Nephron progenitor cell (in vitro differentiated cells): Measurements from ENCODE around the gene GTF2F2.
"Not testable (repeated sequence)": the region's sequence is repeated elsewhere in the genome, so short reads cannot be mapped to it uniquely, and the experiment has no call there.

Experiments used
- DNase-seq: peaks from one replicate; pipeline ENCODE4 v3.0.0; 2021
- H3K27ac Mint-ChIP-seq: 2 replicates; pipeline ENCODE4 v1.8.0; 2021; ENCODE audit warnings: mild to moderate bottlenecking, moderate library complexity, mixed read lengths
- H3K27me3 Mint-ChIP-seq: 2 replicates; pipeline ENCODE4 v1.8.0; 2021; ENCODE audit warnings: mild to moderate bottlenecking, low read depth, mixed read lengths; ENCODE audit not compliant: poor library complexity
- H3K36me3 Mint-ChIP-seq: 2 replicates; pipeline ENCODE4 v1.8.0; 2021; ENCODE audit warnings: low read depth, mixed read lengths
- H3K4me1 Mint-ChIP-seq: 2 replicates; pipeline ENCODE4 v1.8.0; 2021; ENCODE audit warnings: mixed read lengths
- H3K4me3 Mint-ChIP-seq: 2 replicates; pipeline ENCODE4 v1.8.0; 2021; ENCODE audit warnings: mild to moderate bottlenecking, moderate library complexity, mixed read lengths
- H3K9me3 Mint-ChIP-seq: 2 replicates; pipeline ENCODE4 v1.8.0; 2021; ENCODE audit warnings: mild to moderate bottlenecking, moderate library complexity, mixed read lengths
- TF ChIP-seq, protein P1 (sequence below): fragments of 200-600 bp; sonication (generic); IDR thresholded peaks from 2 replicates; pipeline ENCODE4 v1.5.0; 2021; ENCODE audit warnings: antibody characterized with exemption

The GTF2F2 gene

DNA sequence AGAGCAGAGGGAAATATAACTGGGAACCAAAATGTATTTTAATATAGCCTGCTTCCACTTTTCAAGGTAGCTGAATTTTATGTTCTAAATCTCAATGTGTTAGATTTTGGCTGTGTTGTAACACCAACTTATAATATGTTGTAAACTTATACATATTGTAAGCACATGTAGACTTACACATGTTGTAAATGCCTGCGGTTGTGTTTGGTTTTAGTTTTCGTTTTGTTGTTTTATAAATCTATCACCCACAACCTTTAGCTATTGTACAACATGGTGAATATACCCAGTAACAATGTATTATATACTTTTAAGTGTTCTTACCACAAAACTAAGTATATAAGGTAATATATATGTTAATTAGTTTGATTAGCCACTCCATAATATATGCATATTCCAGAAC, 65.0 kb downstream of the GTF2F2 start:
- H3K4me1 Mint-ChIP-seq = no peaks in the 10 kb centered on the region
- H3K27ac Mint-ChIP-seq = no peak overlapping the region
- H3K9me3 Mint-ChIP-seq = peaks cover 3% of the 10 kb centered on the region
- no peak for DNase-seq
- H3K27me3 Mint-ChIP-seq = no peaks in the 10 kb centered on the region
- H3K36me3 Mint-ChIP-seq = peaks cover 50% of the 10 kb centered on the region
- no peak overlapping the region for H3K4me3 Mint-ChIP-seq
- TF ChIP-seq, protein P1, sequence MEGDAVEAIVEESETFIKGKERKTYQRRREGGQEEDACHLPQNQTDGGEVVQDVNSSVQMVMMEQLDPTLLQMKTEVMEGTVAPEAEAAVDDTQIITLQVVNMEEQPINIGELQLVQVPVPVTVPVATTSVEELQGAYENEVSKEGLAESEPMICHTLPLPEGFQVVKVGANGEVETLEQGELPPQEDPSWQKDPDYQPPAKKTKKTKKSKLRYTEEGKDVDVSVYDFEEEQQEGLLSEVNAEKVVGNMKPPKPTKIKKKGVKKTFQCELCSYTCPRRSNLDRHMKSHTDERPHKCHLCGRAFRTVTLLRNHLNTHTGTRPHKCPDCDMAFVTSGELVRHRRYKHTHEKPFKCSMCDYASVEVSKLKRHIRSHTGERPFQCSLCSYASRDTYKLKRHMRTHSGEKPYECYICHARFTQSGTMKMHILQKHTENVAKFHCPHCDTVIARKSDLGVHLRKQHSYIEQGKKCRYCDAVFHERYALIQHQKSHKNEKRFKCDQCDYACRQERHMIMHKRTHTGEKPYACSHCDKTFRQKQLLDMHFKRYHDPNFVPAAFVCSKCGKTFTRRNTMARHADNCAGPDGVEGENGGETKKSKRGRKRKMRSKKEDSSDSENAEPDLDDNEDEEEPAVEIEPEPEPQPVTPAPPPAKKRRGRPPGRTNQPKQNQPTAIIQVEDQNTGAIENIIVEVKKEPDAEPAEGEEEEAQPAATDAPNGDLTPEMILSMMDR = no peak

DNA sequence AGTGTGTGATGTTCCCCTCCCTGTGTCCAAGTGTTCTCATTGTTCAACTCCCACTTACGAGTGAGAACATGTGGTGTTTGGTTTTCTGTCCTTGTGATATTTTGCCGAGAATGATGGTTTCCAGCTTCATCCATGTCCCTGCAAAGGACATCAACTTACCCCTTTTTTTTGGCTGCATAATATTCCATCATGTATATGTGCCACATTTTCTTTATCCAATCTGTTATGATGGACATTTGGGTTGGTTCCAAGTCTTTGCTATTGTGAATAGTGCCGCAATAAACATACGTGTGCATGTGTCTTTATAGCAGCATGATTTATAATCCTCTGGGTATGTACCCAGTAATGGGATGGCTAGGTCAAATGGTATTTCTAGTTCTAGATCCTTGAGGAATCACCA, 68.8 kb downstream of the GTF2F2 start:
- H3K4me1 Mint-ChIP-seq, H3K27me3 Mint-ChIP-seq, H3K9me3 Mint-ChIP-seq, H3K27ac Mint-ChIP-seq, DNase-seq, H3K4me3 Mint-ChIP-seq: not testable (repeated sequence)
- peaks cover 35% of the 10 kb centered on the region for H3K36me3 Mint-ChIP-seq

DNA sequence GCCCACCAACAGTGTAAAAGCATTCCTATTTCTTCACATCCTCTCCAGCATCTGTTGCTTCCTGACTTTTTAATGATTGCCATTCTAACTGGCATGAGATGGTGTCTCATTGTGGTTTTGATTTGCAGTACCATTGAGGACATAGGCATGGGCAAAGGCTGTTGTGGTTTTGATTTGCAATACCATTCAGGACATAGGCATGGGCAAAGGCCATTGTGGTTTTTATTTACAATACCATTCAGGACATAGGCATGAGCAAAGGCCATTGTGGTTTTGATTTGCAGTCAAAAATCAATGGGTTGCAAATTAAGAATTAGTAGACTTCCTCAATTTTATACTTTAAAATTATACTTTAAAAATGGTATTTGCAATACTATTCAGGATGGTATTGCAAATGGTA, 69.2 kb downstream of the GTF2F2 start:
- not testable (repeated sequence) for H3K4me1 Mint-ChIP-seq, DNase-seq, H3K4me3 Mint-ChIP-seq, H3K27me3 Mint-ChIP-seq, H3K27ac Mint-ChIP-seq, H3K9me3 Mint-ChIP-seq
- H3K36me3 Mint-ChIP-seq = peaks cover 32% of the 10 kb centered on the region

DNA sequence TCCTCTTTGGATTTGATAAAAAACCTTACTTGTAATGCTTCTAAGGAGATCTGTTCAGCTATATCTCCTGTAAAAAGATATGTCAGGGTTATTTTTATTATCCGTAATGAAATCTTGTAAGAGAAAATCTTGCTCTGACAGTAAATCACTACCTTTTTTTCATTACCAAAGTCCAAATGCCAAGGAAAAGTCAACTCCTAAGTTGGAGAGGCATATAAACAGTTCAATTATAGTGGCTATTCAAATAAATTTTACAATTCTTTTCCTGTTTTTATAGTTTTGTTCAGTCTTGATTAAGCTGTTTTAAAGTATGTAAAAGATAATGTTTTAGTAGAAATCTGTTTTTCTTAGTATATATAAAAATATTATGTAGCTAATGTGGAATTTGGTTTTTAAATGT, 71.6 kb downstream of the GTF2F2 start:
- H3K36me3 Mint-ChIP-seq = peaks cover 32% of the 10 kb centered on the region

DNA sequence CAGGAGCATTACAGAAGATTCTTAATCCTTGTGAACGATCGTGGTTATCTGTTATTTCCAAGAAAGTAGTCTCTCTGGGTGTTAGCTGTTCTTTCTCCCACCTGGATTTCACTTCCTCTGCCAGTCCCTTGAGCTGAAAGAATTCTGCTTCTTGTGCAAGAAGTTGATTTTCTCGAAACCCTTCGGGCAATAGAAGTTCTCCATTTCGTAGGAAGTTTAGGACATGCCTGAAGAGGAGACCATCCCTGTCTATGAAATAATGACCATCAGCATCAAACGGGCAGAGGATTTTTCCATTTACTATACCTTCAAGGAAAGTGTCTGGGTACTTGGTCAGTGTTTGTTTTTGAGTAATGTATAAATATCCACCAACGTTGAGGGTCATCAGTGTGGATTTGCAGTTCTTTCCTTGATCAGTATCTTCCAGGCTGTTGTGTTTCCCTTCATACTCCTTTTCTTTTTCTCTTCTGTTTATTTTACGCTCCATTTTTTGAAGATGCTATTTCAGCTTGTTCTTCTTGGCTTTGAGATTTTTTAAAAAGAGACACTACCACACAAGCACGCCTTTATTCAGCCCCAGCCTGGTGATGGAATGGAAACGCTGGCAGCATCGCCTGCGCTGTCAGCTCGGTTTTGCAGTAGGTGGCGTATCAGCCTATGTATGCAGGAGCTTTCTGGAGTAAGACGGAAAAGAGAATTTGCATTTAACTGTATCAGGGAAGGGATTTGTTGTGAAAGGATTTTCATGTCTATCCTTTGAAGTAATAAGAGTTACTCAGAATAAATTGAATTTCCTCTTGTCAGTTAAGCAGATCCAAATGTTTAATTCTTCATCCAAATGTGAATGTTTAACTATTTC, 74.0 kb downstream of the GTF2F2 start:
- Mint-ChIP-seq H3K27me3 (no peaks in the 10 kb centered on the region), H3K9me3 (no peaks in the 10 kb centered on the region), H3K36me3 (peaks cover 14% of the 10 kb centered on the region), H3K4me1 (peaks cover 10% of the 10 kb centered on the region), H3K27ac (no peak overlapping the region), H3K4me3 (no peak overlapping the region)
- TF ChIP-seq, protein P1 = peak; percentile 10
- DNase-seq = no peak

More for the DNA sequence above, 71.6 kb downstream of the GTF2F2 start:
- Mint-ChIP-seq H3K27ac (no peak overlapping the region), H3K9me3 (peaks cover 3% of the 10 kb centered on the region), H3K27me3 (no peaks in the 10 kb centered on the region), H3K4me3 (no peak overlapping the region), H3K4me1 (peaks cover 10% of the 10 kb centered on the region)
- no peak for DNase-seq
- TF ChIP-seq, protein P1 = no peak

DNA sequence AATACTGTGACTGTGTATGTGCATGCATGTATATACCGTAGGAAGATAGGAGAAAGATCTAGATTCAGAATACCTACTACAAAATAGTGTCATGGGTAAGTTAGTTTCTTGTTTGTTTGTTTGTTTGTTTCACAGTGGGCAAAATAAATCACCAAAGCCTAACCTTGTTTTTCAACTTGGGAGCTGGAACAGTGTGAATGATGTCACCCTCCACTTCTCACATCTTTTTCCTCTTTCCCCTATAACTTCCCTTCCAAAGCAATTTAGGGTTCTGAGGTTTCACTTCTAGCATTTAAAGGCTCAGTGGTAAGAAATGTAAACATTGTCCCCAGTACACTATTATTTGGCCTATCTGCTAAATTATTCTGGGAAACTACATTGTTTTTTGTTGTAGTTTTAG, 75.1 kb downstream of the GTF2F2 start:
- no peak overlapping the region for H3K4me3 Mint-ChIP-seq
- DNase-seq = no peak
- peaks cover 10% of the 10 kb centered on the region for H3K4me1 Mint-ChIP-seq
- no peaks in the 10 kb centered on the region for H3K27me3 Mint-ChIP-seq
- TF ChIP-seq, protein P1 = no peak
- no peak overlapping the region for H3K27ac Mint-ChIP-seq
- H3K9me3 Mint-ChIP-seq = no peaks in the 10 kb centered on the region
- peaks cover 12% of the 10 kb centered on the region for H3K36me3 Mint-ChIP-seq

DNA sequence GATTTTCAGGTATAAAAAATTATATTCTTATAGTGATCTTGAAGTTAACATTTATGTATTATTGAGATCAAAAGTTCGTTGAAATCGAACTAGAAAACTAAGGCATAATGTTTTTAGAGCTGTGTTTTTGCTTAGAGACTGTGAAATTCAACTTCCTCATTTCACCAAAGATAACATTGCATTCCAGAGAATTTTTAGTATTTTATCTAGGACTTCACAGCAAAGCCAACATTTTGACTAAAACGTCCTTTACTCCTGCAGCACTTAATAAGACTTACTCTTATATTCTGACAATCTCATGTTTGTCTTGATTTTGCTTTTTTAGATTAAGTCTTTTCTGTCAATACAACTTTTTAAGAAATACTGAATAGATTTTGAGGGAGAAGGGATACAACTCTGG, 75.8 kb downstream of the GTF2F2 start:
- Mint-ChIP-seq H3K4me1 (peaks cover 10% of the 10 kb centered on the region), H3K36me3 (peaks cover 16% of the 10 kb centered on the region), H3K4me3 (no peak overlapping the region), H3K9me3 (no peaks in the 10 kb centered on the region), H3K27ac (no peak overlapping the region), H3K27me3 (no peaks in the 10 kb centered on the region)
- TF ChIP-seq, protein P1 = no peak
- no peak for DNase-seq
